Renal cortex interstitium (tissue), 11 donors: ENCODE data around the gene PRSS56. TPM values are rescaled to one million over a fixed set of nuclear protein-coding genes. Genes with fewer than 3 reads are reported as not detected.
A peak's percentile ranks its signal among the peaks of the same experiment; 100 is the strongest.

Experiments used
- DNase-seq, 11 donors: peaks; one replicate each; pipeline ENCODE4 v3.0.0-alpha.2; 2013; ENCODE audit warnings: low read depth in 9 of 11, low spot score in 4 of 11; ENCODE audit errors: extremely low read depth in 1 of 11
- polyA plus RNA-seq, 3 donors: library from polyadenylated mRNA; unstranded; fragments of 120-200 nt; gene quantifications; one replicate each; pipeline ENCODE4 v1.2.1, GENCODE V29; 2013; ENCODE audit not compliant: insufficient read length in 3 of 3

PRSS56 gene
- polyA plus RNA-seq, 3 donors = 0.09 to 0.83 TPM; not detected in 1

DNA sequence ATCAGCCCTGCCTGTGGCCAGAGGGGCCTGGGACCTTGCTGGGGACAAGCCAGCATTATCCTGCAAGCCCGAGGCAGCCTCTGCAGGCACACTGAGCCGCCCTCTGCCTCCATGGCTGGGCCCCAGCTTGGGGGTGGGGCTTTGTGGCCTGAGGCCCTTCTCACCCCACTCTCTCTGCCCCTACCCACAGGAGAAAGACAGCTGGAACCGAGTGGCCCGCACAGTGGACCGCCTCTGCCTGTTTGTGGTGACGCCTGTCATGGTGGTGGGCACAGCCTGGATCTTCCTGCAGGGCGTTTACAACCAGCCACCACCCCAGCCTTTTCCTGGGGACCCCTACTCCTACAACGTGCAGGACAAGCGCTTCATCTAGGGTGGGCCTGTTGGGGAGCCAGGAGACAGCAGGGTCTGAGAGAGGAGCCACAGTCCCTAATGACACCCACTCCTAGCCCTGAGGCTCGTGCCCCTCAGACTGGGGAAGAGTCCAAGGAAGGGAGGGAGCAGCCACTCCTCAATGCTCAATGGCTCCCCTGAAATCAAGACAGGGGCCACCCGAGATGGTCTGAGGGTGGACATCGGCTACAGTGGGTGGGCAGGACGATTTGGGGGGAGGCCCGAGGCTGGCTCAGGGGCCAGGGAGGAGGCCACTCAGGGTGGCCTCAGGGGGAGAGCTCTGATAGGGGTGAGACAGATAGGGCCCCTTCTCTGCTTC, 14.9 kb downstream of the PRSS56 start:
- no peak for DNase-seq

DNA sequence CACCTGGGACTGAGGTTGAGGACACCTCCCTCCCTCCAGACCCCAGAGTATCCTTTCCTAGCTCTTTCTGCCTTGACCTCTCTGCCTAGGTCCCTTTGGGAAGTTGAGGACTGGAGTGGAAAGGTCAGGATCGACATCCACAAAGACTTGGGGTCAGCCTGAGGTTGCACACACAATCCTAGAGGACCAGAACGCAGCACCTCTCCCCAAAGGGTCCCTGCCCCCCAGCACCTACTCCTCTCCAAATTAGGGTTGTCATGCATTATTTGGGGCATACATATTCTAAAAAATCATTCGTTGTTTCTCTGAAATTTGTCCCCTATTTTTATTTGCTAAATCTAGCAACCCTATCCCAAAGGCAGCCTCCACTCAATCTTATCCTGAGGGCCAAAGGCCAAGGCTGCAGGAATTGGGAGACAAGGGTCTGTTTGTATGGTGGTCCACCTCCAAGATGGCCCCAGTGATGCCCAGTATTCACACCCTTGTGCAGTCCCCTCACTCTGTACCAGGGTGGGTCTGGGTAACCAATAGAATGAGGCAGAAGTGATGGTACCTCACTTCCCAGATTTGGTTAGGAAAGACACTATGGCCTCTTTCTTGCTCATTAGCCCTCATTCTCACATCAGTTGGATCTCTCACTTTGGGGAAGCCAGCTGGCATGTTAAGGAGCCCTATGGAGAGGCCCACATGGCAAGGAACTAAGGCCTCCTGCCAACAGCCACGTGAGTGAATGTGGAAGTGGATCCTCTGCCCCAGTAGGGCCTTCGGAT, 15.8 kb downstream of the PRSS56 start:
- DNase-seq = no peak

DNA sequence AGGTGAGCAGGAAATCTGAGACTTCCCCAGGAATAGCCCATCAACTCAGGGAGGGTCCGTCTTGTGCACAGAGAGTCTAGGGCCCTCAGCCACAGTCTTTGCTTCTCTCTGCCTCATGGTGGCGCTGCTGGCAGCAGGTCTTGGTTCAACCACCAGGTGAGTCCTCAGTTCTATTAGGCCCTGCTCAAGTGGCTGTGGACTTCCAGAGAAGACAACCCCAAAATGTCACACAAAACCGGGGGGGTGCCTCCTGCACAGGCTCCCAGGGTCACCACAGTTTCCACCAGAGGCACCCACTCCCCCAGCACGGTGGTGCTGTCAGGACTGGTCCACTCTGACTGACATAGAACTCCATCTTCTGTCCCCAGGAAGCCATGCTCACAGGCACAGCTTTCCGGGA, 16.9 kb downstream of the PRSS56 start:
- no peak for DNase-seq

DNA sequence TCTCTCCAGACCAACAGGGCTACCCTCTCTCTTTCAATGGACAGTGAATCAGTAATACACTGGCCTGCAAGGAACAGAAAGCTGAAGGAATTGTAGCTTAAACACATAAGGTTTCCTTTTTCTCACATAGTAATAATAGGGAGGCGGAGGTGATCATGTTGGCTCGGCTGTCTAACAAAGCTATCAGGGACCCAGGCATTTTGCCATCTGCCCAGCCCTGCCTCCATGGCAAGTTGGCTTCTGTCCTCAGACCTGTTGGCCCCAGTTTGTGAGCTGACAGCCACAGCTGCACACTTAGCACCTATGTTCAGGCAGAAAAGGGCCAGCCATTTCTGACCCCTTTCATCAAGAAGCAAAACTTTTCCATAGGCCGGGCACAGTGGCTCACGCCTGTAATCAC, 17.3 kb downstream of the PRSS56 start:
- DNase-seq = no peak

DNA sequence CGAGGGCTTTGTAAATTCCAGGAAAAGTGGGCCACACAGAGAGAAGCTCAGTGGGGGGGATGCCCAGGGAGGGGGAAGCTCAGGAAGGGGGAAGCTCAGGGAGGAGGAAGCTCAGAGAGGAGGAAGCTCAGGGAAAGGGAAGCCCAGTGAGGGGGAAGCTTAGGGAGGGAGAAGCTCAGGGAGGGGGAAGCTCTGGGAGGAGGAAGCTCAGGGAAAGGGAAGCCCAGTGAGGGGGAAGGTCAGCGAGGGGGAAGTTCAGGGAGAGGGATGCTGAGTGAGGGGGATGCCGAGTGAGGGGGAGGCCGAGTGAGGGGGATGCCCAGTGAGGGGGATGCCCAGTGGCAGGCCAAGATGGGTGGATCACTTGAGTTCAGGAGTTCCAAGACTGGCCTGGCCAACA, 18.5 kb downstream of the PRSS56 start:
- DNase-seq = no peak

DNA sequence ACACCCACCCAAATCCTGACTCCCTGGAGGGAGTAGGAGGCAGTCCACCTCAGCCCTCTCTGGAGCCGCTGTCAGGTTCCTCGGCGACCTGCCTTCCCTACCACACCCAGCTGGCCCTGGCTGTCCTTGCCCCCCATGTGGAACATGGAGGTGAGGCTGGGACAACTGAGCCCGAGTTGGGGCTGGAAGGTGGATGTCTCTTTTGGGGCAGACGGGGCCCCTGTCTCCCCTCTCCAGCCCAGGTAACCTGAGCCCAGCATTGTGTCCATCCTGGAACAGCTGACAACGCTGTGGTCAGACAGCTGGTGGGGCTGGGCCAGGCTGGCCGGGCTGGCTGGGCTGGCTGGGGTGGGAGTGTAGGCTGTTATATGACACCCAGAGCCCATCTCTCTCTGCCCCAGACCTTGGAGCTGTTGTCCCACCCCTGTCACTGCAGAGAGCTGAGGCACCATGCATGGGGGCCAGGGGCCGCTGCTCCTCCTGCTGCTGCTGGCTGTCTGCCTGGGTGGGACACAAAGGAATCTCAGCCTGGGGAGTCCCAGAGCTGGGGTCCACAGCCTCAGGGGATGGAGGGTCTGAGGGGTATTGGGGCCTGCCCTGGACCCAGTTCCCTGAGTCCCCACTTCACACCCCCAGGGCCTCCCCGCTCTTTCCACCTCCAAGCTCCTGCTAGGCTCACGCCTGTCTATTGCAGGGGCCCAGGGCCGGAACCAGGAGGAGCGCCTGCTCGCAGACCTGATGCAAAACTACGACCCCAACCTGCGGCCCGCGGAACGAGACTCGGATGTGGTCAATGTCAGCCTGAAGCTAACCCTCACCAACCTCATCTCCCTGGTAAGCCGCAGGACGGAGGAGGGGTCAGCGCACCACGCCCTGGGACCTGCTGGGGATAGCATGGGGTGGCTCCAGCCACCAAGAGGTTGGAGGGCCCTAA, 19.4 kb downstream of the PRSS56 start, which contains the start of gene CHRNG:
TSS of gene CHRNG (plus strand) at position 395 of the 934 bp plus-strand sequence. CDS start at position 451, 56 bp downstream.
- DNase-seq = peak in 1 of 11 donors; percentile 30

DNA sequence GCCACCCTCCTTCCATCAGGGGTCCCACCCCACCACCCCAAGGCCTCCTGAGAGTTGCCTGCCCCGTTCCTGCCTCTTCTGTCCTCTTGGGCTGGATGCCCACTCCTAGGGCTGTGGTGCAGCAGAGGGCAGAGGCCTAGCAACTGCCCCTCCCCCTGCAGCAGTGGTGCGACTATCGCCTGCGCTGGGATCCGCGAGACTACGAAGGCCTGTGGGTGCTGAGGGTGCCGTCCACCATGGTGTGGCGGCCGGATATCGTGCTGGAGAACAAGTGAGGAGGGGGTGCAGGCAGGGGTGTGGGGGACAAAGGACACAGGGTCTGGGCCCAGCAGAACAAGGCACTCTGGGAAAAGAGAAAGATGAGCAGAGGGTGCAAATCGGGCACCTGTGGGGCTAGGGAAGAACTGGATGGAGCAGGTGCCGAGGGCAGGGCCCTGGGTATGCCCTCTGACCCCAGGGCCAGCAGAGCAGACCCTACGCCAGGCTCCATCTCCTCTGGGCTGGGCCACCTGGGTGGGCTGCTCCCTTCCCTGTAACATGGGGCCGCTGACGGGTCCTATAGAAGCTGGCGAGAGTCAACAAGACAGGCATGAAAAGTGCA, 20.4 kb downstream of the PRSS56 start:
- no peak for DNase-seq

DNA sequence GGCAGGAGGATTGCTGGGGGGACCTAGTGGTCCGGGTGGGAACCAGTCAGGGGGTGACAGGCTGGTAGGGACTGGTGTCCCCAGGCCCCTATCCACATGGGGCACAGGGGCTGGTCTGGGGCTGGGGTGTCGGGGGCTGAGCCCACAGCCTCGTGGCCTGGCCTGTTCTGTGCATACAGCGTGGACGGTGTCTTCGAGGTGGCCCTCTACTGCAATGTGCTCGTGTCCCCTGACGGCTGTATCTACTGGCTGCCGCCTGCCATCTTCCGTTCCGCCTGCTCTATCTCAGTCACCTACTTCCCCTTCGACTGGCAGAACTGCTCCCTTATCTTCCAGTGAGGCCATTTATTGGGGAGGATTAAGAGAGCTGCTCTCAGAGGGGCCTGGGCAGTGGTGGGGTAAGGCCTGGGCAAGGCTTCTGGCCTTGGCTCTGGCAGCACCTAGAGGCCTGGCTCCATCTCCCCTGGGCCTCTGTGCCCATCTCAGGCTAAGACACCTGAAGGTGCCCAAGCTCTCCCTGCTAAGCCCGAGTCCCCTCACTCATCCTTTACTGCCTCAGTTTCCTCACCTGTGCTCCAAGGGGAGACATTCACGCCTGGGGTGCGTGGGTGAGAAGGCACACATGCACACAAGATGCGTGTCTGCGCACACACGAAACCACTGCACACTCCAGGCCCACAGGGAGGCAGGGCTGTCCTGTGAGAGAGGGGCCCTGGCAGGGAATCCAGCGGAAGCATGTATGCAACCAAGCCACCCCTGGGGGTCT, 21.2 kb downstream of the PRSS56 start:
- no peak for DNase-seq

DNA sequence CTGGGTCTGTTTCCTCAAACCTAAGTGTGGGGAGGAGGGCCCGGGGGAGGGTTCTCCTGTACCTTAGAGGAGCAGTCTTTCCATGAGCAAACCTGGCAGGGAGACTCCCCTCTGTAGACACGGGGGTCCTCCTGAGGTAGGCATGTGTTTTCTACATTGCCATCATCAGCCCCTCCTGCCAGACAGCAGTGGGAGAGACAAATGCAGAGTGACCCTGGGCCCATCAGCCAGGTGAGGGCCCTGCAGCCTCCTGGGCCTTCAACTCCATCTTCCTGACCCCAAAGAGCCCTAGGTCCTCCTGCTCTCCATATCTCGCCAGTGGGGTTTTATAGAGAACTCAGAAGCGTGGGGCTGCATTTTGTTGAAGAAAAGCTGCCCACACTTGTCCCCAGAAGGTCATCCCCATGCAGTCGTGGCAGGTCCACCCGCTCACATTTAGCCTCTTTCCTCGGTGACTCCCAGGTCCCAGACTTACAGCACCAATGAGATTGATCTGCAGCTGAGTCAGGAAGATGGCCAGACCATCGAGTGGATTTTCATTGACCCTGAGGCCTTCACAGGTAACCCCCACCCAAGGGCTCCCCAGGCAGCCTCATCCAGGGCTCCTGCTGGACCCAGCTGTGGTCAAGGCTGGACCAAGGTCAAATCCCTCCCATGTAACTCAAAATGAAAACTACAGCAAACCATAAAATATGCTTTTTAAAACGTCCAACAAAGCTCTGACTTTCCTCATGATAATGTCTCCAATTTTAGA, 21.9 kb downstream of the PRSS56 start:
- DNase-seq = no peak

DNA sequence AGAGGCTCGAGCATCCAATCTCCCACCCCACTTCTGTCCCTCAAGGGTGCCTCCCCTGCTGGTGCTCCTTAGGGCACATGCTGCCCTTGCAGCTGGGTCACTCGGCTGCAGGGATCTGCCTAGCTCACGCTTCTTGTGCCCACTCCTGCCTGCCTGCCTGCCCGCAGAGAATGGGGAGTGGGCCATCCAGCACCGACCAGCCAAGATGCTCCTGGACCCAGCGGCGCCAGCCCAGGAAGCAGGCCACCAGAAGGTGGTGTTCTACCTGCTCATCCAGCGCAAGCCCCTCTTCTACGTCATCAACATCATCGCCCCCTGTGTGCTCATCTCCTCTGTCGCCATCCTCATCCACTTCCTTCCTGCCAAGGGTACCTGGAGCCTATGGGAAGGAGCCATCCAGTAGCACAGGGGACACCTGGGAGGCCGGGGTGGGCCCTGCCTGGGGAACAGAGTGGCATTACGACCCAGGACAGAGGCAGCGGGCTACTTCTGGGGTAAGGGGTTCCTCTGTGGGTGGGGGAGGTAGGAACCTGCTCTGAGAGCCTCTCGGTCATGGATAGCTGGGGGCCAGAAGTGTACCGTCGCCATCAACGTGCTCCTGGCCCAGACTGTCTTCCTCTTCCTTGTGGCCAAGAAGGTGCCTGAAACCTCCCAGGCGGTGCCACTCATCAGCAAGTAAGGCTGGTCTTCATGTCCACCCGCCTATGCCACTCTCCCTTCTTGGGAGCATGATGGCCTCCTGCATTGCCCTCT, 22.7 kb downstream of the PRSS56 start:
- DNase-seq = no peak

DNA sequence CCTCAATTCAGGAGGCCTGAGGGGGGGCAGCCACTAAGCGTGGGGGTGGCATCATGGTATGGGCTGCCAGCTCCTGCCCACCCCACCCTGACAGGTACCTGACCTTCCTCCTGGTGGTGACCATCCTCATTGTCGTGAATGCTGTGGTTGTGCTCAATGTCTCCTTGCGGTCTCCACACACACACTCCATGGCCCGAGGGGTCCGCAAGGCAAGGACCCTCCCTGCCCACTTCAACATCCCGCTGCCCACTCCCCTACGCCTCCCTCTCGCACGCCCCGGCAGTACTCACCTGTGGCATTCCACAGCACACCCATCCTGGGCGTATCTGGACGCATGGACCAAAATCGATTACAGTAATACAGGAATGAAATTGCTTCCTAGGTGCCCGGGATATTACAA, 23.3 kb downstream of the PRSS56 start:
- no peak for DNase-seq

DNA sequence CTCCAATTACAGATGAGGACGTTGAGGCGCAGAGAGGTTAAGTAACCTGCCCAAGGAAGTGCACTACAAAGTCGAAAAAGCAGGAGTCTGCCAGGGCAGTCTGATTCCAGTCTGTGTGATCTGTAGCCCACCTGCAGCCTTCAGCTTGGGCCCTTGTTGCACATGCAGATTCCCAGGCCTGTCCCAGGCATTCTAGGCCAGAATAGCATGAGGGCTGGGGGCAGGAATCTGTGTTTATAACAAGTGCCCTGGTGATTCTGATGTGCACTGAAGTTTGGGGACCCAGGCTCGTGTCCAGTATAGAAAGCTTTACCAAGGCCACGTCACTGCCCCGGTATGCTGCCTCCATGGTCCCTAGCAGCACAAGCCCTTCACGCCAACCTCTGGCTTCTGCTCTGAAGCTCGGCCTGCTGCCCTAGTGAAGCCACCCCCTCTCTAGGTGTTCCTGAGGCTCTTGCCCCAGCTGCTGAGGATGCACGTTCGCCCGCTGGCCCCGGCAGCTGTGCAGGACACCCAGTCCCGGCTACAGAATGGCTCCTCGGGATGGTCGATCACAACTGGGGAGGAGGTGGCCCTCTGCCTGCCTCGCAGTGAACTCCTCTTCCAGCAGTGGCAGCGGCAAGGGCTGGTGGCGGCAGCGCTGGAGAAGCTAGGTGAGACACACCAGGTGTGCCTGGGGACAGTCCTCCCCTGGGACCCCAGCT, 23.9 kb downstream of the PRSS56 start:
- DNase-seq = no peak

DNA sequence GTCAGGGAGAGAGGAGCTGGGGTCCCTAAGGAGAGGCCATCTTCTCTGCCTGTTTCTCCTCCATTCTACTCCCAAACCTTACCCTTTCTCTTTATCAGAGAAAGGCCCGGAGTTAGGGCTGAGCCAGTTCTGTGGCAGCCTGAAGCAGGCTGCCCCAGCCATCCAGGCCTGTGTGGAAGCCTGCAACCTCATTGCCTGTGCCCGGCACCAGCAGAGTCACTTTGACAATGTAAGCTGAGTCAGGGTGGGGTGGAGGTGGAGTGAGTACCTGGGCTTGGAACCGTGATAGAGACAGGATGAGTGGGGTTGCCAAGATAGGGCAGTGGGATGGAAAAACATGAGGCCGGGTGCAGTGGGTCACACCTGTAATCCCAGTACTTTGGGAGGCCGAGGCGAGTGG, 24.5 kb downstream of the PRSS56 start:
- DNase-seq = no peak

DNA sequence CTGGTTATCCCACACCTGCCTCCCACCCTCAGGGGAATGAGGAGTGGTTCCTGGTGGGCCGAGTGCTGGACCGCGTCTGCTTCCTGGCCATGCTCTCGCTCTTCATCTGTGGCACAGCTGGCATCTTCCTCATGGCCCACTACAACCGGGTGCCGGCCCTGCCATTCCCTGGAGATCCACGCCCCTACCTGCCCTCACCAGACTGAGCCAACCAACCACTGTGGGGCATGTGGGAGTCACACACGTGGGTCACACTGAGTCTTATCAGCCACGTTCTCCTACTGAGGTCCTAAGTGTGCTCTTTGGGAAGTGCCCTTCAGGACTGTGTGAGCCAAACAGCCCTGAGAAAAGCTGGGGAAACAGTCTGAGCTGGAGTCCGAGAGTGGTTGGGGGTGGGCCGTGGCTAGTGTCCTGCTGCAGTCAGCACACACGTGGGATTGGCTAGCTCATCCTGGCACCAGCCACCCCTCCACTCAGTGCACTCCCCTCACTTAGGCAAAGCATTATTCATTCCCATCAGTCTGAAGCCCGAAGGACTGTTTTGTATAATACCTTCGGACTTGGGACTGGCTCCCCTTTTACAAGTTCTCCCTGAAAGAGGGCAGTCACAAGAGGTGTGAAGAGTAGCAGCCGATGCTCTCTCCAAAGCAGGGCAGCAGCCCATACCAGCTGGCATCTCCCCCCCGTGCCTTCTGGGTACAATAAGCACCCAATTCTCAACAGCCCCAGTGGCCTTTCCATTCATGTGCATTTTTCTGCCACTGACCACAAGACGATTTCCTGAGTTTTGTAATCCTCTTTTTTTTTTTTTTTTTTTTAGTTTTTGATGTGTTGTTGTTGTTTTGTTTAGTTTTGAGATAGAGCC, 25.6 kb downstream of the PRSS56 start:
- no peak for DNase-seq

DNA sequence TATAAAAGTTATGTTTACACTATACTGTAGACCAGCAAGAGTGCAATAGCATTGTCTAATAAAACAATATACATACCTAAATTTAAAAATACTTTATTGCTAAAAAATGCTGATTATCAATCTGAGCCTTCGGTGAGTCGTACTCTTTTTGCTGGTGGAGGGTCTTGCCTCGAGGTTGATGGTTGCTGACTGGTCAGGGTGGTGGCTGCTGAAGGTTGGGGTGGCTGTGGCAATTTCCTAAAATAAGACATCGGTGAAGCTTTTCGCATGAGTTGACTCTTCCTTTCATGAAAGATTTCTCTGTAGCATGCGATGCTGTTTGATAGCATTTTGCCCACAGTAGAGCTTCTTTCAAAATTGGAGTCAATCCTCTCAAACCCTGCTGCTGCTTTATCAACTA, 27.8 kb downstream of the PRSS56 start:
- DNase-seq = no peak
